HT-29 (cell line): Measurements from ENCODE around the gene TMEM131L. TPM values are rescaled to one million over a fixed set of nuclear protein-coding genes. Genes with fewer than 3 reads are reported as not detected.

ENCODE experiments used
- DNase-seq: peaks from one replicate; pipeline ENCODE4 v3.0.0-alpha.2; 2015; ENCODE audit warnings: low spot score
- total RNA-seq: library from RNA; depleted of rRNA; stranded (reverse); fragments of >200 nt; shearing (Covaris generic); gene quantifications from 2 replicates; pipeline ENCODE4 v1.2.3, GENCODE V29; 2014; rRNA removed

TMEM131L gene
- total RNA-seq, 1 experiment from 2014 or later = 6.3 TPM

- DNase-seq = no peak
These were observed 218.2 kb downstream of the TMEM131L start, which contains the start of gene TLR2 for GRCh38 chr4:153684182-153684970. Gene TLR2, plus strand, starts transcription at chr4:153684280. Its CDS starts 18,628 bp downstream, at chr4:153702908.

DNA sequence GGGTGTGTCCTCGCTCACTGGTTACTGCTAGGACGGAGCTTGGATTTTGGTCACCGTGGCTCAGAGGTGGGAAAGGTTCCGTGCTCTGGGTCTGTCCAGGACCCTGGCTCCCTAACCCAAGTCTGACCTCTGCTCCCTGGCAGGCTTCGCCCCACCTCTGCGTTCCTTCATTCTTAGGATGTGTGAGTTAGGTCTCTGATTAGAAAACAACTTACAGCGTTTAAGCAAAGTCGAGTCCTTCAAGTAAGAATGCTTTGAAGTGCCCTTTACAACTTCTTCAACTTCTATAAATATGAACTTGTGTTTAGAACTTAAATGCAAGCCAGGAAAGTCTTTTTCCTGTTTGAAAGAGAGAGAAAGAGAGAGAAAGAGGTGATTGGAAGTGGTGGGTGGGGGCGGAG lies 218.8 kb downstream of the TMEM131L start:
- no peak for DNase-seq

Other genes starting within 250 kb of the TMEM131L start
- gene MND1, start 121.7 kb upstream of the TMEM131L start, total RNA-seq = 3.9 and 5.7 TPM in 2 replicates
- not detected in 2 replicates for gene TLR2, start 217.9 kb downstream of the TMEM131L start, total RNA-seq